Tibial nerve (tissue), 4 donors: Measurements from ENCODE around the gene FAAP20.

ENCODE experiments used
- CTCF ChIP-seq, 5 experiments: fragments of 200-600 bp in 3 of 5; fragments of 450-650 bp in 2 of 5; sonication (generic) in 3 of 5; IDR thresholded peaks; one replicate each; pipeline ENCODE4 v1.5.1; 2016 to 2019; ENCODE audit warnings: antibody characterized with exemption in 5 of 5, mild to moderate bottlenecking in 3 of 5, moderate library complexity in 2 of 5
- EP300 ChIP-seq, 2 donors: sonication (generic); formaldehyde crosslinking; IDR thresholded peaks; one replicate each; pipeline ENCODE4 v1.6.1; 2017; ENCODE audit warnings: antibody characterized with exemption in 2 of 2, mild to moderate bottlenecking in 1 of 2

- TF ChIP-seq CTCF (IDR thresholded peaks at IDR 0.05) (no peak), EP300 (IDR thresholded peaks at IDR 0.05) (no peak)
Observed at GRCh38 chr1:2188336-2188735, 6.2 kb downstream of the FAAP20 start.
